NCI-H748 treated with DMSO at 0.1 percent for 48 hours (cell line): ENCODE data around the gene CDK4.
A peak's percentile ranks its signal among the peaks of the same experiment; 100 is the strongest.
"Not testable (repeated sequence)": the region's sequence is repeated elsewhere in the genome, so short reads cannot be mapped to it uniquely, and the experiment has no call there.

ENCODE experiments used
- DNase-seq: peaks from one replicate; lab custom pipeline; 2025; lab: John Stamatoyannopoulos, UW

Gene CDK4

DNA sequence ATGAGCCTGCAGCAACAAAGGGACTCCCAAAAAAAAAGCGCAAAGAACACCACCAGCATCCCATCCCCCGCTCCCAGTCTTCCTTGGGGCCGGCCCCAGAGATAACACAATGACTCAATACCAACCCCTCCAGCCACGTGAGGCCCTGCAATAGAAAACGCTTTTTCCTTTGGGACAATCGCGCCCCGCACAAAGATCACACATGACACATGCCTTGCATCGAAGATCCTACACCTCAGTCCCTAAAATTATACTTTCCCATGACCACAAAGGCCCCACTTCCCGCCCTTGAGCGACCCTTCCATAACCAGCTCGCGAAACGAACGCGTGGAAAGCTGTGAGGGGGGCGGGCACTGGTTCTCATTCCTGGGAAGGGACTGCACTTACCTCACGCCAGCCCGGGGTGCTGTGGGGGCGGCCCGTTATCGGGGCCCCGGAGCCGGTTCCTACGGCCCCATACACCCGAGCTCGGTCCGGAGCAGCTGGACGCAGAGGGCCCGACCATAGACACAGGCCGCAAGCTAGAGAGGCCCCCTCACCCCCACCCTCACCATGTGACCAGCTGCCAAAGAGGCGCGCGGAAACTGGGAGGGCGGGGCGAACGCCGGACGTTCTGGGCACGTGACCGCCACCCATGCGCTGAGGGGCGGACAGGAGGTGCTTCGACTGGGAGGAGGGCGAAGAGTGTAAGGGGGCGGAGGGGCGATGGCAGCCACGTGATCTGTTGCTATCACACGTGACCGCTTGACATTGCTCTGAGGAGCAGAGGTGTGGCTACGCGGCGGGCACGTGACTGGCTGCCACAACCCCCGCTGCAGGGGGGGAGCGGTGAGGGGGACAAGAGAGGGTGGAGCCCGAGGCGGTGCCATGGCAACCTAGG is at the start of gene CDK4:
Gene CDK4 (minus strand): TSS at position 523 of the 880 bp plus-strand sequence. CDS start 593 bp downstream, outside the sequence.
- DNase-seq, result peak; percentile 97

DNA sequence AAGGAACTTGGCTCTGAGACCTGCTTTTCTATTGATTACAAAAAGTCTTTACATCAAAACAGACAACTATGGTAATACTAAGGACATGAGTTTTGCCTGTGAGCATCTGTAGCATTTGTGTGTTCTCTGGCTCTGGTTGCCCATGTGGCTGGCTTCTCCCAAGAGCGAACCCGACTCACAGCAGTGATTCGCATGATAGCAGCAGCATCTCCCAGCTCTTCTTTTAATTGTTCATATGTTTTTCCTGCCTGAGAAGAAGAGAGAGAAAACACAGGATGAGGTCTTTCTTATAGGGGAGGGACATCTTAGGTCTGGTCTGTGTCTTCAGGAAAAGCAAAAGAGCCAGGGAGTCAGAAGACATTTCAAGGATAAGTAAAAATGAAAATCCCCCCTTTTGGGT is 48.9 kb upstream of the CDK4 start:
- no peak for DNase-seq

DNA sequence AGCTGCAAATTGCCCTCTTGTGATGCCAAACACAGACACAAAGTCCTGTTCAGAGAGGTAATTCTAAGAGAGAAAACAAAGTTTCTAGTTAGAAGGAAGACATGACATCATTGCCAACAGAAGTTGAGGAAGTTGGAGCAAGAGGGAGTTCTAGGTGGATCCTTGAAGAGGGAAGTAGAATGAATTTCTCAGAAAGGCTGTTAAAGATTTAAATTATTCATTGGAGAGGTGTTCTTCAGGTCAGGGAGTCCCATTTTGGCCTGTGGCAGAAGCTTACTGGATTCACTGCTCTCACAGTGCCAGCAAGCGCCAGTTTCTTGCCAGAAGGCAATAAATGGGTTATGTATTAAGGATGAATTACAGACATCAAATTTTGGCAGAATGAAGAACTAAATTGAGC is 45.8 kb upstream of the CDK4 start:
- no peak for DNase-seq

DNA sequence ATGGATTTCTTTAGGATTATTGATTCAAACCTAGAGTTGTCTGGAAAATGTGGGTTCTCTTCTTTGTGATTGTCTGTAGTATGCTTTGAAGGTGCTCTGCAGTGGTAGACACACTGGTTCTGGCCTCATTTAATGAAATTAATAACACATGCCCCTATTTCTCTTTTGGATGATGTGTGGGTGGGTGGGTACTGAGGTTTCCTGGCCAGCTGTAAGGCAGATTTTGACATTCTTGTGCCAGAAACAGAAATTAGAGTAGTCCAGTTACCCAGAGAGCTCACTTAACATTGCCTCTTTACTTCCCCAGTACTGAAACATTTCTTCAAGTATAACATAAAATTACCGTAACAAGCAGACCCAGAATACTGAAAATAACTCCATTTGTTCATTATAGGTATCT is 44.9 kb upstream of the CDK4 start:
- DNase-seq, result no peak

DNA sequence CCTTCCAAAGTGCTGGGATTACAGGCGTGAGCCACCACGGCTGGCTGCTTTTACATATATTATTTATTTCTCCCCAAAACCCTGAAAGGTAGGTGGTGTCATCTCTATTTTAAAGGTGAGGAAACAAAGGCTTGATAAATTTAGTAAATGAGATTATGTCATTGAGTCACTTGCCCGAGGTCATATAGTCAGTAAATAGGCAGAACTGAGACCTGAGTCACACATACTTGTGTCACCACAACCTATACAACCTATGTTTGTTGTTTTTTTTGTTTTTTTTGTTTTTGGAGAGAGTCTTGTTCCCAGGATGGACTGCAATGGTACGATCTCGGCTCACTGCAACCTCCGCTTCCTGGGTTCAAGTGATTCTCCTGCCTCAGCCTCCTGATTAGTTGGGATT is 43.2 kb upstream of the CDK4 start:
- DNase-seq, result no peak

DNA sequence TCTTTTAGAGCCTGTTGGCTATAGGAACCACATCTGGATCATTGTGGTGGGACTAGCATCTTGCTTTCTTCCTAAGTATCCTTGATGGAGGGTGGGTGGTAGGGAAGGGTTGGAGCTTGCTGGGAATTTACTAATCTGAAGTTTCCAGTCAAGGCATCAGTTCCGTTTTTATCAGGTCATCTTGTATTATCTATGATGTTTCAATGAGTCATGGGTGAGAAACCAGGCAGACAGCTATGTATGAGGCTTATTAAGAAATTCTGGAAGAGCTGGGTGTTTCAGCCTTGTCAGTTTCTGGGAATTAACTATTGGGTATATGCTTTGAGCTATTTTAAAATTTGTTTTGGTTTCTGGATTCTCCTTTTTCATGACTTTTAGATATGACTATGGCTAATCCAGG is 41.8 kb upstream of the CDK4 start:
- no peak for DNase-seq

DNA sequence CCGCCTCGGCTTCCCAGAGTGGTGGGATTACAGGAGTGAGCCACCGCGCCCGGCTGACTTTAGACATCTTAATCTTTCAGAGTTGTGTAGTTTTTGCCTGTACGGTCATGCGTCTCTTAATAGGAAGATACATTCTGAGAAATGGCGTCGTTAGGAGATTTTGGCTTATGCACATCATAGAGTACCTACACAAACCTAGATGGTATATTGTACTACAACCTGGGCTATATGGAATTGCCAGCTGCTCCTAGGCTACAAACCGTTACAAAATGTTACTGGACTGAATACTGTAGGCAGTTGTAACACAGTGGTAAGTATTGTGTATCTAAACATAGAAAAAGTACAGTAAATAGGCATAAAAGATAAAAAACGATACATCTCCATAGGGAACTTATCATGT is 31.8 kb upstream of the CDK4 start:
- DNase-seq, result no peak

DNA sequence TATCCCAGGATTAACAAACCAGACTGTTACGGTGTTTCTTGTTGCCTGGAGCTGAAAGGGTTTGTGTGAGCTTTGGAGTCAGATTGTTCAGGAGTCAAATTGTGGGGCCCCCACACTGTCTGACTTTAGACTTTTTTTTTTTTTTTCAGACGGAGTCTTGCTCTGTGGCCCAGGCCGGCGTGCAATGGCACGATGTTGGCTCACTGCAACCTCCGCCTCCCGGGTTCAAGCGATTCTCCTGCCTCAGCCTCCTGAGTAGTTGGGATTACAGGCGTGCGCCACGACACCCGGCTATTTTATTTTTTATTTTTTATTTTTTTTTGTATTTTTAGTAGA is 31.3 kb upstream of the CDK4 start:
- no peak for DNase-seq

DNA sequence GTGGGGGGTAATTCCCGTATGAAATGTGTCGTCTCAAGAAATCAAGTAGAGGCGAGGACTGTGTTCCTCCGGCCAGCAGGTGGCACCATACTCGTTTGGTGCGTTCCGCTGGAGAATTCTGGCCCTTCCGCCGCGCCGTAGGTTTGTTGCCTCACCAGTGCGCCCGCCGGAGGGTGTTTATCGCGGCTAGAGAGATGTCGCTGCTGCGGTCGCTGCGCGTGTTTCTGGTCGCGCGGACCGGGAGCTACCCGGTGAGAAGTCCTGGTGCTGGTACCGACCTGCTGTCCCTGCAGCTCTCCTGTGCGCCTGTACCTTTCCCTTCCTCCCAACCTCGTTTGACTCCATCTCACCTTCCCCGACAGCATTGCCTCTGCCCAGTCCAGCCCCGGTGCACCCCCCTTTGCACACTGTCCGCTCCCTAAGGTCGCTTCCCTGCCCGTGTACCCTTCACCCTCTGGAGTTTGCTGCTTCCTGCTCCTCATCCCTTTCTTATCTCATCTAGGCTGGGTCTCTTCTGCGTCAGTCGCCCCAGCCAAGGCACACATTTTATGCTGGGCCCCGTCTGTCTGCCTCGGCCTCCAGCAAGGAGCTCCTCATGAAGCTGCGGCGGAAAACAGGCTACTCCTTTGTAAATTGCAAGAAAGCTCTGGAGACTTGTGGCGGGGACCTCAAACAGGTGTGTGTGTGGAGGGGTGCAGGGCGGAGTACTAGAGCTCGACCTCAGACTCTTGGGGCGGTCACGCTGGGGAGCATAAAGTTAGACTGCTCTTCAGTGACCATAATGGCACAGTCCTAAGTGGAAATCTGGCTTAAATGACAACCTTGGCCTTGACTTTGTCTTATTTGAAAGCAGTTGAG is 30.7 kb upstream of the CDK4 start, which contains the start of gene TSFM:
Gene TSFM (plus strand): TSS at position 180 of the 858 bp plus-strand sequence. CDS start 15 bp downstream, at position 195.
- peak; percentile 86 for DNase-seq

DNA sequence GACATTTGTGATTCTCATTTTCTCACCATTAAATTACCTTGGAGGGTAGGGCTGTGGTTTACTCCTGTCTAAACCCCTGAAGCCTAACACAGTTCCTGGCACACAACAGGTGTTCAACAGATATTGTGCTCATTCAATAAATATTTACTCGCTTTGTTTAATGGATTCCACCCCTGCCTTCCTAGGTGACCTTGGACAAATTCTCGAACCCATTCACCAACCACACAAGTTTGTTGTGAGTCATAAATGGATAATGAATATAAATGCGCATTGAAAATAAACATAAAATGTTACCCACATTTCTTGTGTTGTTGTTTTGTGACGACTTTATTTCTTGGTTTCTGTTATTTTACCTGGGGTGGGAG is 30.1 kb upstream of the CDK4 start:
- no peak for DNase-seq

DNA sequence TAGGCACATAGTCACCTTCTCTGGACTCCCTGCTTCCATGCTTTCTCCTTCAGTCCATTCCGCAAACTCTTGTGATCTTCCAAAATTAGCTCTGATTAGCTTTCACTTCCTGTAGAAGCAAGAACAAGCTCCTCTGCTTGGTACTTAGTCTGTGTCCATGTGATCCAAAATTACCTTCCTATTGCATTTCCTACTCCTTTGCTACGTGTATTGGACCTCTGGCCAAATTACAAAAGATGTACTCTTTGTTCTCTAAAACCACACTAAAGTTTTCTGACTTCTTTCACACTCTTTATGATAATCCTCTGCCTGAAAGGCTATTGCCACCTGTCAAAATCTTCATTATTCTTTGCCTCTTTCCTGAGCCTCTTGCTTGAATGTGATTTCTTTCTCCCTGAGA is 29.7 kb upstream of the CDK4 start:
- no peak for DNase-seq

DNA sequence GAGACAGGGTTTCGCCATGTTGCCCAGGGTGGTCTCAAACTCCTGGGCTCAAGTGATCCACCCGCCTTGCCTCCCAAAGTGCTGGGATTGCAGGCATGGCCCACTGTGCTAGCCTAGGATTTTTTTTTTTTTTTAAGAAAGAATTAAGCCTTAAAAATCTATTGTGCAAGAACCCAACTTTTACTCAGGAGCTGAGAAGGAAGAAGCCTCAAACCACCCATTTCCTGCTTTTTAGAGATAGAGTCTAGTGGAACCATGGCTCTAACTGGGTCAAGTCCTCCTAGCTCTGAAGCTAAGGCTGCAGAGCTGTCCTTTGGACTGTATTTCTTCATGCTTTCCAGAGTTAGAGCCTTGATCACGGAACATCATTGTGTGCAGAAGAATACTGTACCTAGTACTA is 29.1 kb upstream of the CDK4 start:
- no peak for DNase-seq

DNA sequence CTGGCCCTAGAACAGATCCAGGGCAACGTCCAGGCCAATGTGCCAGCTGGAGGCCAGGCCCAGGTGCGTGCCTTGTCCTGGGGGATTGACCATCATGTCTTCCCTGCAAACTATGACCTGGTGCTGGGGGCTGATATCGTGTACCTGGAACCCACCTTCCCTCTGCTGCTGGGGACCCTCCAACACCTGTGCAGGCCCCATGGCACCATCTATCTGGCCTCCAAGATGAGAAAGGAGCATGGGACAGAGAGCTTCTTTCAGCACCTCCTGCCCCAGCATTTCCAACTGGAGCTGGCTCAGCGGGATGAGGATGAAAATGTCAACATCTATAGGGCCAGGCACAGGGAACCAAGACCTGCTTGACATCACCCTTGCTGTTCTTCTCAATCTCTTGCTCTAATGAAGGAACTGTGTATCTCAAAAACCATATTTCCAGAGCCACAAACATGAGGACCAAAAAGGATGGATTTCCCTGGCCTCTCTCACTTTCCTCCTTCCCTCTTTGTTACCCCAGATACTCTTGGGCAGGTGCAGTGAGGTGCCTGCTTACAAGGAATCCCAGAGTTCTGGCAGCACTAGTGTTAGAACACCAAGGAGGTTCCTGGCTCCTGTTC is 28.3 kb upstream of the CDK4 start:
- DNase-seq, result no peak

DNA sequence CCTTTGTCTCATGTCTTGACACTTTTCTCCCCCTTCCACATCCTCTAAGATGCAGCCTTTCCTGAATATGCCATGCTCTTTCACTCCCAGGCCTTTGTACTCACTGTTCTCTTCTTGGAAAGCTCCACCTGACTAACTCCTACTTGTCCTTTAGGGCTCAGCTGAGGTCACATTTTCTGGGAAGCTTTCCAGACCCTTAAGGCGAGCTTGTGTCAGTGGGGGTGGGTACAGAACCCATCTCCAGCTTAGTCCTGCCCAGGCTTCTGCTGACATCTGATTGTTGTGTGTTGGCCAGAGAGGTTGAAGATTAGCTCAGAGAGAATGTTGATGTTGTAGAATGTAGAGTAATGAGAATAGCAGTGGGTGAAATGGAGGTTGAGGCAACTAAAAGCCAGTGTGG is 27.6 kb upstream of the CDK4 start:
- DNase-seq, result no peak

DNA sequence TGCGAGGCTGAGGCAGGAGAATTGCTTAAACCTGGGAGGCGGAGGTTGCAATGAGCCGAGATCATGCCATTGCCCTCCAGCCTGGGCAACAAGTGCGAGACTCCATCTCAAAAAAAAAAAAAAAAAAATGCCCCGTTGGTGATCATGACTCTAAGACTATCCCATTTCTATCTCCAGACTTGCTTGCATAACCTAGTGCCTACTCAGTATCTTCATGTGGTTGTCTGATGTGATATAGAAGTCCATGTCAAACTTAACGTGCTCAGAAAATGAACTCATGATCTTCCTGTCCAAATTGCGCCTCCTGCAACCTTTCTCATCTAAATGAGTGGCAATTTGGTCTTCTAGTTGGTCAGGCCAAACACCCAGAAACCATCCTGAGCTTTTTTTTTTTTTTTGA is 25.8 kb upstream of the CDK4 start:
- DNase-seq, result no peak

DNA sequence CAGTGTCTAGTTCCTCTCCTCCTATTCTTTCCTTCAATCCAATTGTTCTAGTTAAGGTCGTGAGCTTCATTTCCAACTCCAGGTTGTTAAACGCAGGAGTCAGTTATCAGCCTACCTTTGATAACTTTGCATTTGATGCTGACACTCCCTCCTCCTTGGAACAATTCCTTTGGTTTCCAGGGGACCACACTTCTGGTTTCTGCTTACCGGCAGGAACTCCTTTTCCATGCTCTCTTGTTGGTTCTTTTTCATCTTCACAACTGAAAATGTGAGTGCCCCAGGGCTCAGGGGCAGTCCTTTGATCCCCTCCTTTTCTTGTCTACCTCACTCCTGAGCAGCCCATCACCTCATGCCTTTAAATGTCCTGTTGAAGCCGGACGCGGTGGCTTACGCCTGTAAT is 25.3 kb upstream of the CDK4 start:
- DNase-seq, result no peak

DNA sequence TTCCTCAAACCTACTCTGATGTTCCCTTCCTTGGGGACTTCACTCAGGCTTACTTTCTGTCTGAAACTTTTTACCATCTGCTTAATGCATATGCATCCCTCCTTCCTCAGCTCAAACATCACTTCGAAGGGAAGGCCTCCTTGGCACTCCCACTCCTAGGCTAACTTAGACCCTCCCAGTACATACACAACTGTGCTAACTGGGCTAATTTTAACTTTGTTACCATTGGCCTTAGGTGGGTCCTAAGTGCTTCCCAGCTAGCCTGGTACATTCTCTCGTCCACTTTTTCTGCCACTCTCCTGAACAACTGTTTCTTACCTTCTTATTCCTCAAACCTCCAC is 24.1 kb upstream of the CDK4 start:
- DNase-seq, result no peak

DNA sequence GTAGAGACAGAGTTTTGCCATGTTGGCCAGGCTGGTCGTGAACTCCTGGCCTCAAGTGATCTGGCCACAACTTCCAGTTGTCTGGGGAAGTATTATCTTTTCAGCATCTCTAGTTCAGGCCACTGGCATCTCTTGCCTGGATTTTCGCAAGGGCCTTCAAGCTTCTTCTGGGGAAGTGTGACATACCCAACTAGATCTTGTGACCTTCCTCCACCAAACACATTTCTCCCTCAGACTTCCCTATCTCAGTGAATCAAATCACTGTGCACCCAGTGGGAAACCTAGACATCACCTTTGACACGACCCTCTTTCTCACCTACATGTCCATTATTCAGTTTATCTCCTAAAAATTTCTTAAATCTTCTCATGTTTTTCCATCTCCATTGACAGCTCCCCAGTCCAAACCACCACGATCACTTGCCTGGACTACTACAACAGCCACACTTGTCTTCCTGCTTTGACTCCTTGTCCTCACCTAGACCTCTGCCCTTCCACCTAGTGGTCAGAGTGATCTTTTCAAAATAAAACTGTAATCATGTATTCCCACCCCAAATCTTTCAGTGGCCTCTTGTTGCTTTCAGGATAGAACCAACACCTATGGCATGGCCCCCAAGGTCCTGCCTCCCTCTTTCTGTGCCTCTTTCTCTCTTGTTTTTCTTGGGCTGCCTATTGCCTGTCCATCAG is 23.6 kb upstream of the CDK4 start:
- no peak for DNase-seq

DNA sequence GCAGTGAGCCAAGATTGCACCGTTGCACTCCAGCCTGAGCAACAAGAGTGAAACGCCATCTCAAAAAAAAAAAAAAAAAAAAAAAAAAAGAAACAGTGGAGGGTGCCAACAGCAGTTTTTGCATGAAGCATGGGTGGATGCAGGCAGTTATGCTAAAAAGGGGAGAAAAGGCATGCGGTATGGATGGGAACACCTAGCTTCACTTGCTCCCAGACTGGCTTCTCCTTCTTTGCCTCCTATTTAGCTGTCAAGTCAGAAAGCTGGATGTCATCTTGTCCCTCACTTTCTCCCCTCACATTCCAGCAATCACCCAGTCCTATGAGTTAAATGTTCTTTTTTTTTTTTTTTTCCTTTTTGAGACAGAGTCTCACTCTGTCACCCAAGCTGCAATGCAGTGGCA is 22.9 kb upstream of the CDK4 start:
- no peak for DNase-seq

DNA sequence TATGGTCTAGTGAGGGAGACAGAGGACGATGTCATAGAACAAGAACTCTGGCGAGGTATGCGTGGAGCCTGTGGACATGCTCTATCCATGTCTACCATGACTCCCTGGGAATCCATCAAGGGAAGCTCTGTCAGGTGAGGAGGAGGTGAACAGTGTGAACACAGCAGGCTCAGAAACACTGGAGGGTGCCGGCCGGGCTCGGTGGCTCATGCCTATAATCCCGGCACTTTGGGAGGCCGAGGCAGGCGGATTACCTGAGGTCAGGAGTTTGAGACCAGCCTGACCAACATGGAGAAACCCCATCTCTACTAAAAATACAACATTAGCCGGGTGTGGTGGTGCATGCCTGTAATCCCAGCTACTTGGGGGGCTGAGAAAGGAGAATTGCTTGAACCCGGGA is 22.5 kb upstream of the CDK4 start:
- DNase-seq, result not testable (repeated sequence)

DNA sequence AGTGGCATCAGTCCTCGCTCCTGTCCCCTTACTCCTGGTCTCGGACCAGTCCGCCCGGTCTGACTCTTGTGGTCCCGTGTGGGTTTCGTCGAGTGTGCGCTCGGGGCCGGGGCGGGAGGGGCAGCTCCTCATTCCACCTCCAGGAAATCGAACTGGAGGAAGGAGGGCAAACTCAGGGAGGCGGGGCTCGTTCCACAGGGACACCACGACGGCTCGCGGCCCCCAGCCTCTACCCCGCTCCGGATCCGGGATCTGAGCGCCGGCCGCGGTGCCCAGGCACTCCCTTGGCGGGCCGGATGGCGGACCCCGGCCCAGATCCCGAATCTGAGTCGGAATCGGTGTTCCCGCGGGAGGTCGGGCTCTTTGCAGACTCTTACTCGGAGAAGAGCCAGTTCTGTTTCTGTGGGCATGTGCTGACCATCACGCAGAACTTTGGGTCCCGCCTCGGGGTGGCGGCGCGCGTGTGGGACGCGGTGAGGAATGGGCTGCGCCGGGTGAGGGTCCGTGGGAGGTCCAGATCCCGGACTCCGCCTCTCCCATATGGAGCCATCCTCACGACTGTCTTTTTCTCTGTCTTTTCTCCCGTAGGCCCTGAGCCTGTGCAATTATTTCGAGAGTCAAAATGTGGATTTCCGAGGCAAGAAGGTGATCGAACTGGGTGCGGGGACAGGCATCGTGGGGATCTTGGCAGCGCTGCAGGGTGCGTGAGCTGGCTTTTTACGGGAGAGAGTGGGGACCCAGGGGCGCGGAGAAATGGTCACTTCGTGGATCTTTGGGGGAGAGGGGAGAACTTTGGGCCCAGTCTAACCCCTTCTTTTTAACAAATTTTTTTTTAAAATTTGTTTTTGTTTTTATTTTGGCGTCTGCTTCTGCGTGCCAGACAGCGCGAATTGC is 20.6 kb upstream of the CDK4 start, which contains the start of gene EEF1AKMT3:
Gene EEF1AKMT3 (plus strand): TSS at position 186 of the 894 bp plus-strand sequence. CDS start 111 bp downstream, at position 297.
- no peak for DNase-seq
